K562 (cell line): Measurements from ENCODE around the gene RAB24. TPM values are rescaled to one million over a fixed set of nuclear protein-coding genes. Genes with fewer than 3 reads are reported as not detected.
A peak's percentile ranks its signal among the peaks of the same experiment; 100 is the strongest.

Experiments
- CBFB ChIP-seq: sonication (generic); formaldehyde crosslinking; IDR thresholded peaks from 2 replicates; pipeline ENCODE4 v1.4.0; 2020; ENCODE audit warnings: mild to moderate bottlenecking, missing genetic modification reagents
- GATAD2B ChIP-seq: fragments of 450-650 bp; IDR thresholded peaks from 2 replicates; pipeline ENCODE4 v1.6.1; 2017; ENCODE audit warnings: mild to moderate bottlenecking, borderline replicate concordance
- KLF10 ChIP-seq: fragments of 250-450 bp; sonication (Bioruptor Pico); IDR thresholded peaks from 2 replicates; pipeline ENCODE4 v1.6.1; 2021; ENCODE audit warnings: matching md5 sums
- LCOR ChIP-seq: sonication (generic); formaldehyde crosslinking; IDR thresholded peaks from 2 replicates; pipeline ENCODE4 v1.8.0; 2022; ENCODE audit warnings: mild to moderate bottlenecking, missing genetic modification reagents
- MEF2D ChIP-seq: conservative IDR thresholded peaks from 2 replicates; pipeline ENCODE4 v1.6.1; 2016; ENCODE audit warnings: low read depth, missing genetic modification characterization, missing compliant biosample characterization
- MTA3 ChIP-seq: fragments of 450-650 bp; formaldehyde crosslinking; IDR thresholded peaks from 2 replicates; pipeline ENCODE4 v1.6.1; 2017; ENCODE audit warnings: mild to moderate bottlenecking, borderline replicate concordance
- SRSF3 ChIP-seq: fragments of 200-400 bp; formaldehyde crosslinking; IDR thresholded peaks from 2 replicates; pipeline ENCODE4 v1.6.1; 2016; ENCODE audit warnings: mild to moderate bottlenecking, low read length, moderate library complexity; ENCODE audit not compliant: insufficient read depth
- ZNF253 ChIP-seq: fragments of 250-450 bp; sonication (Bioruptor Pico); conservative IDR thresholded peaks from 2 replicates; pipeline ENCODE4 v1.6.1; 2021; ENCODE audit warnings: mild to moderate bottlenecking
- ZNF280B ChIP-seq: fragments of 250-450 bp; sonication (Bioruptor Pico); IDR thresholded peaks from 2 replicates; pipeline ENCODE4 v1.5.1; 2021; ENCODE audit warnings: mild to moderate bottlenecking
- polyA plus RNA-seq, 8 experiments: library from polyadenylated mRNA; depleted of rRNA in 4 of 8; stranded (reverse) in 5 of 8; unstranded in 3 of 8; fragments of >200 nt; fragmentation: Nextera tagmentation in 2 of 8; fragmentation: Illumina TruSeq in 1 of 8; extraction: Ambion mirVana in 2 of 8; extraction: Trizol in 1 of 8; gene quantifications; 2 replicates each; pipeline versions ENCODE4 v1.2.1 to v1.2.3, GENCODE V29; 2011 to 2014; ENCODE audit warnings: inconsistent platforms in 1 of 8, missing spikeins in 1 of 8
- total RNA-seq, 7 experiments: library from RNA; depleted of rRNA in 6 of 7; stranded (reverse); fragments of >200 nt in 6 of 7; fragmentation: Illumina TruSeq in 2 of 7; extraction: Trizol in 2 of 7; gene quantifications; 2 replicates each; pipeline versions ENCODE4 v1.2.1 to v1.2.3, GENCODE V29; 2011 to 2021; ENCODE audit warnings: low replicate concordance in 1 of 7
- TF ChIP-seq, protein P1 (sequence below): fragments of 250-450 bp; sonication (Bioruptor Pico); IDR thresholded peaks from 2 replicates; pipeline ENCODE4 v1.8.0; 2022; ENCODE audit warnings: moderate library complexity, mild to moderate bottlenecking, inconsistent platforms
- TF ChIP-seq, protein P2 (sequence below): fragments of 450-650 bp; IDR thresholded peaks from 2 replicates; pipeline ENCODE4 v1.7.1; 2018; ENCODE audit warnings: mild to moderate bottlenecking, low read depth; ENCODE audit not compliant: partially characterized antibody
- TF ChIP-seq, protein P3 (sequence below): sonication (generic); formaldehyde crosslinking; IDR thresholded peaks from 2 replicates; pipeline ENCODE4 v1.9.0; 2022; ENCODE audit warnings: mild to moderate bottlenecking, missing genetic modification reagents

Gene RAB24
- total and polyA plus RNA-seq, 9 of the 15 experiments (the other 6 are each of a cell fraction or from before 2014, with no cell fraction given): 13.9 to 107 (median 34.8) TPM

DNA sequence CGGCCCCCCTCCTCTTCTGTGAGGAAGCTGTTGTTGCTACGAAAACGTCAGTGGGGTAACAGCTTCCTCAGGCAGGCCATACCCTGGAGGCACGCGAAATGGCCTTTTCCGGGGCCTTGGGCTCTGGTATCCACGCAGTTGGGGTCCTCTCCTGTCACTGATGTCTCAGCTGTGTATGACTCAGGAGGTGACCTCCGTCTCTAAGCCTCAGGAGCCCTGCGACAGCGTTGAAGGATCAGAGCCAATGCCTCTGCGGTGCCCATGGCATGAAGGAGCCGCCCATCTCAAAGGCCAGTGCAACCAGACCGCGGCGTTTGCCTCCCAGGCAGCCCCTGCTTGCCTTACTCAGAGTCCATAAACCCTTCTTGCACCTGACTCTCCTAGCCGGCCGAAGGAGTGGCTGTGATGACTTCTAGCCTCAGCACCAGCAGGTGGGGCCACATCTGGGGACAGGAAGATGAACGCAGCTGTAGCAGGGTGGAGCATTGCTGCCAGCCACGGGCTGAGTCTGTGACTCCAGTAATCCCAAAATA lies 9.2 kb upstream of the RAB24 start (continued):
- TF ChIP-seq, protein P1, sequence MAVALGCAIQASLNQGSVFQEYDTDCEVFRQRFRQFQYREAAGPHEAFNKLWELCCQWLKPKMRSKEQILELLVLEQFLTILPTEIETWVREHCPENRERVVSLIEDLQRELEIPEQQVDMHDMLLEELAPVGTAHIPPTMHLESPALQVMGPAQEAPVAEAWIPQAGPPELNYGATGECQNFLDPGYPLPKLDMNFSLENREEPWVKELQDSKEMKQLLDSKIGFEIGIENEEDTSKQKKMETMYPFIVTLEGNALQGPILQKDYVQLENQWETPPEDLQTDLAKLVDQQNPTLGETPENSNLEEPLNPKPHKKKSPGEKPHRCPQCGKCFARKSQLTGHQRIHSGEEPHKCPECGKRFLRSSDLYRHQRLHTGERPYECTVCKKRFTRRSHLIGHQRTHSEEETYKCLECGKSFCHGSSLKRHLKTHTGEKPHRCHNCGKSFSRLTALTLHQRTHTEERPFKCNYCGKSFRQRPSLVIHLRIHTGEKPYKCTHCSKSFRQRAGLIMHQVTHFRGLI (CRISPR knock-in tag): no peak
- TF ChIP-seq KLF10 (CRISPR knock-in tag) (no peak), SRSF3 (no peak), CBFB (CRISPR knock-in tag) (no peak), ZNF280B (no peak), MEF2D (tag) (no peak), LCOR (CRISPR knock-in tag) (no peak), ZNF253 (CRISPR knock-in tag) (no peak), GATAD2B (no peak), MTA3 (peak; percentile 77; the same call in 1 of the 2 replicates)
- TF ChIP-seq, protein P2, sequence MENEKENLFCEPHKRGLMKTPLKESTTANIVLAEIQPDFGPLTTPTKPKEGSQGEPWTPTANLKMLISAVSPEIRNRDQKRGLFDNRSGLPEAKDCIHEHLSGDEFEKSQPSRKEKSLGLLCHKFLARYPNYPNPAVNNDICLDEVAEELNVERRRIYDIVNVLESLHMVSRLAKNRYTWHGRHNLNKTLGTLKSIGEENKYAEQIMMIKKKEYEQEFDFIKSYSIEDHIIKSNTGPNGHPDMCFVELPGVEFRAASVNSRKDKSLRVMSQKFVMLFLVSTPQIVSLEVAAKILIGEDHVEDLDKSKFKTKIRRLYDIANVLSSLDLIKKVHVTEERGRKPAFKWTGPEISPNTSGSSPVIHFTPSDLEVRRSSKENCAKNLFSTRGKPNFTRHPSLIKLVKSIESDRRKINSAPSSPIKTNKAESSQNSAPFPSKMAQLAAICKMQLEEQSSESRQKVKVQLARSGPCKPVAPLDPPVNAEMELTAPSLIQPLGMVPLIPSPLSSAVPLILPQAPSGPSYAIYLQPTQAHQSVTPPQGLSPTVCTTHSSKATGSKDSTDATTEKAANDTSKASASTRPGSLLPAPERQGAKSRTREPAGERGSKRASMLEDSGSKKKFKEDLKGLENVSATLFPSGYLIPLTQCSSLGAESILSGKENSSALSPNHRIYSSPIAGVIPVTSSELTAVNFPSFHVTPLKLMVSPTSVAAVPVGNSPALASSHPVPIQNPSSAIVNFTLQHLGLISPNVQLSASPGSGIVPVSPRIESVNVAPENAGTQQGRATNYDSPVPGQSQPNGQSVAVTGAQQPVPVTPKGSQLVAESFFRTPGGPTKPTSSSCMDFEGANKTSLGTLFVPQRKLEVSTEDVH: peak; percentile 9
- TF ChIP-seq, protein P3, sequence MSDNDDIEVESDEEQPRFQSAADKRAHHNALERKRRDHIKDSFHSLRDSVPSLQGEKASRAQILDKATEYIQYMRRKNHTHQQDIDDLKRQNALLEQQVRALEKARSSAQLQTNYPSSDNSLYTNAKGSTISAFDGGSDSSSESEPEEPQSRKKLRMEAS (CRISPR knock-in tag): no peak; the same call in 1 of the 2 replicates
